CD4-positive, alpha-beta T cell treated with Interleukin-21 for 1 hour (primary cell): ENCODE data around the gene CDCA3.
"Not testable (repeated sequence)": the region's sequence is repeated elsewhere in the genome, so short reads cannot be mapped to it uniquely, and the experiment has no call there.

Experiments
- DNase-seq: peaks from one replicate; pipeline ENCODE4 v3.0.0-alpha.2; 2020

The CDCA3 gene

GRCh38 chr12:6851153-6851920 is at the start of gene CDCA3:
CDCA3 (minus strand) TSS chr12:6851286; CDS start chr12:6850952, 334 bp downstream.
- peak; percentile 97 for DNase-seq

- DNase-seq, result peak; percentile 45
These were observed 48.9 kb upstream of the CDCA3 start for GRCh38 chr12:6899837-6900519.

GRCh38 chr12:6899427-6899826 is 48.3 kb upstream of the CDCA3 start:
- DNase-seq, result no peak

GRCh38 chr12:6896846-6897435 is 45.9 kb upstream of the CDCA3 start:
- no peak for DNase-seq

GRCh38 chr12:6894321-6894720 is 43.2 kb upstream of the CDCA3 start:
- DNase-seq, result no peak

GRCh38 chr12:6892683-6893082 is 41.6 kb upstream of the CDCA3 start:
- DNase-seq, result not testable (repeated sequence)

- DNase-seq, result no peak
These were observed 40.5 kb upstream of the CDCA3 start for GRCh38 chr12:6891646-6892001.

GRCh38 chr12:6890789-6891645 is 39.9 kb upstream of the CDCA3 start:
- DNase-seq, result peak; percentile 98

GRCh38 chr12:6889775-6890573 is 38.9 kb upstream of the CDCA3 start:
- not testable (repeated sequence) for DNase-seq

- DNase-seq, result not testable (repeated sequence)
These were observed 37.7 kb upstream of the CDCA3 start for GRCh38 chr12:6888794-6889193.

- no peak for DNase-seq
These were observed 37.3 kb upstream of the CDCA3 start for GRCh38 chr12:6888360-6888759.

GRCh38 chr12:6887460-6887859 is 36.4 kb upstream of the CDCA3 start:
- no peak for DNase-seq

- DNase-seq, result not testable (repeated sequence)
These were observed 35.3 kb upstream of the CDCA3 start for GRCh38 chr12:6886206-6886999.

- DNase-seq, result no peak
These were observed 33.5 kb upstream of the CDCA3 start for GRCh38 chr12:6884539-6884938.

- DNase-seq, result no peak
These were observed 32.6 kb upstream of the CDCA3 start for GRCh38 chr12:6883683-6884082.

GRCh38 chr12:6883252-6883651 is 32.2 kb upstream of the CDCA3 start:
- no peak for DNase-seq

GRCh38 chr12:6879824-6880223 is 28.7 kb upstream of the CDCA3 start:
- DNase-seq, result not testable (repeated sequence)

- DNase-seq, result not testable (repeated sequence)
These were observed 22.9 kb upstream of the CDCA3 start for GRCh38 chr12:6874015-6874368.

GRCh38 chr12:6873094-6874014 is 22.3 kb upstream of the CDCA3 start, which contains the start of gene SPSB2:
SPSB2 (minus strand) TSS chr12:6873303; CDS start chr12:6872901, 402 bp downstream.
- peak; percentile 98 for DNase-seq
